T-cell (primary cell): Measurements from ENCODE around the gene PTX4. TPM values are rescaled to one million over a fixed set of nuclear protein-coding genes. Genes with fewer than 3 reads are reported as not detected.
A peak's percentile ranks its signal among the peaks of the same experiment; 100 is the strongest.

Experiments
- ATAC-seq, 4 experiments: fragments of 200-7000 bp in 3 of 4; fragments of 150-1000 bp in 1 of 4; cut with Tn5 transposase; replicated peaks in 1 of 4; 1 replicate in 3 of 4; 2 replicates in 1 of 4; pipeline ENCODE4 v1.10.0; 2021; ENCODE audit warnings: moderate library complexity in 3 of 4, mild to moderate bottlenecking in 2 of 4, moderate number of reproducible peaks in 1 of 4
- CTCF ChIA-PET, 2 donors: fragments of 300-600 bp; sonication (Branson Sonifier 250); formaldehyde crosslinking; loops; one replicate each; lab custom pipeline; 2022; ENCODE audit warnings: antibody characterized with exemption in 2 of 2; lab: Charles Lee
- POLR2A ChIA-PET, 2 donors: fragments of 300-600 bp; sonication (Branson Sonifier 250); formaldehyde crosslinking; loops; one replicate each; lab custom pipeline; 2022; ENCODE audit warnings: antibody characterized with exemption in 2 of 2; lab: Charles Lee
- DNase-seq, 35 experiments: peaks; one replicate each; pipeline versions ENCODE4 v3.0.0 to v3.0.0-alpha.2; 2013 to 2023
- H3K27ac ChIP-seq: one replicate; pipeline ENCODE4 v1.5.1; 2013; ENCODE audit warnings: low read length
- H3K27me3 ChIP-seq, 2 experiments: replicated peaks in 1 of 2; 1 replicate in 1 of 2; 2 replicates in 1 of 2; pipeline versions ENCODE4 v1.6.1 to v1.7.0; 2013; ENCODE audit warnings: low read length in 1 of 2, mixed read lengths in 1 of 2; ENCODE audit not compliant: control insufficient read depth in 2 of 2, insufficient read depth in 2 of 2; ENCODE audit errors: extremely low read depth in 1 of 2
- H3K36me3 ChIP-seq, 2 donors: 1 replicate in 1 of 2; 2 replicates in 1 of 2; pipeline versions ENCODE4 v1.6.1 to v1.7.0; 2013; ENCODE audit warnings: low read length in 1 of 2; ENCODE audit not compliant: control insufficient read depth in 2 of 2, insufficient read depth in 1 of 2; ENCODE audit errors: extremely low read depth in 1 of 2
- H3K4me1 ChIP-seq, 2 experiments: 1 replicate in 1 of 2; 2 replicates in 1 of 2; pipeline versions ENCODE4 v1.6.1 to v1.7.0; 2013; ENCODE audit warnings: low read length in 2 of 2, mixed read lengths in 1 of 2; ENCODE audit not compliant: insufficient read depth in 2 of 2, control insufficient read depth in 1 of 2; ENCODE audit errors: extremely low read depth in 1 of 2
- H3K4me3 ChIP-seq, 2 donors: 1 replicate in 1 of 2; 2 replicates in 1 of 2; pipeline versions ENCODE4 v1.5.1 to v1.7.0; 2013; ENCODE audit warnings: mild to moderate bottlenecking in 2 of 2, low read length in 1 of 2, moderate library complexity in 1 of 2; ENCODE audit not compliant: control insufficient read depth in 1 of 2; ENCODE audit errors: extremely low read depth in 1 of 2
- H3K9me3 ChIP-seq: 2 replicates; pipeline ENCODE4 v1.7.0; 2013
- H3K27ac Mint-ChIP-seq, 2 donors: one replicate each; pipeline ENCODE4 v1.8.0; 2020 to 2021; ENCODE audit warnings: mild to moderate bottlenecking in 2 of 2, mixed read lengths in 2 of 2
- H3K27me3 Mint-ChIP-seq, 2 donors: one replicate each; pipeline ENCODE4 v1.8.0; 2021 to 2022; ENCODE audit warnings: mixed read lengths in 2 of 2
- H3K36me3 Mint-ChIP-seq: one replicate; pipeline ENCODE4 v1.8.0; 2021; ENCODE audit warnings: mixed read lengths
- H3K4me1 Mint-ChIP-seq, 3 donors: one replicate each; pipeline ENCODE4 v1.8.0; 2020 to 2022; ENCODE audit warnings: mixed read lengths in 3 of 3, mild to moderate bottlenecking in 1 of 3
- H3K4me3 Mint-ChIP-seq, 3 donors: one replicate each; pipeline ENCODE4 v1.8.0; 2020 to 2022; ENCODE audit warnings: mild to moderate bottlenecking in 3 of 3, mixed read lengths in 3 of 3, moderate library complexity in 3 of 3
- H3K9me3 Mint-ChIP-seq, 3 donors: one replicate each; pipeline ENCODE4 v1.8.0; 2020 to 2022; ENCODE audit warnings: mixed read lengths in 3 of 3
- WGBS: methylation state at CpG from one replicate; pipeline ENCODE4 v1.1.5; 2013; ENCODE audit warnings: missing lambda C conversion rate; ENCODE audit not compliant: insufficient coverage; 5-methylcytosine and 5-hydroxymethylcytosine counted together
- total RNA-seq, 35 experiments: library from RNA in 6 of 35; stranded (reverse) in 6 of 35; fragments of 120-200 nt in 1 of 35; gene quantifications; one replicate each; pipeline versions ENCODE4 v1.2.1 to v1.2.4 and lab custom pipeline; 2013 to 2026

PTX4 gene
- total RNA-seq, 5 donors from 2014 or later (not counting 1 experiment from before 2014, with no cell fraction given), result 0.26 TPM; not detected in 4

DNA sequence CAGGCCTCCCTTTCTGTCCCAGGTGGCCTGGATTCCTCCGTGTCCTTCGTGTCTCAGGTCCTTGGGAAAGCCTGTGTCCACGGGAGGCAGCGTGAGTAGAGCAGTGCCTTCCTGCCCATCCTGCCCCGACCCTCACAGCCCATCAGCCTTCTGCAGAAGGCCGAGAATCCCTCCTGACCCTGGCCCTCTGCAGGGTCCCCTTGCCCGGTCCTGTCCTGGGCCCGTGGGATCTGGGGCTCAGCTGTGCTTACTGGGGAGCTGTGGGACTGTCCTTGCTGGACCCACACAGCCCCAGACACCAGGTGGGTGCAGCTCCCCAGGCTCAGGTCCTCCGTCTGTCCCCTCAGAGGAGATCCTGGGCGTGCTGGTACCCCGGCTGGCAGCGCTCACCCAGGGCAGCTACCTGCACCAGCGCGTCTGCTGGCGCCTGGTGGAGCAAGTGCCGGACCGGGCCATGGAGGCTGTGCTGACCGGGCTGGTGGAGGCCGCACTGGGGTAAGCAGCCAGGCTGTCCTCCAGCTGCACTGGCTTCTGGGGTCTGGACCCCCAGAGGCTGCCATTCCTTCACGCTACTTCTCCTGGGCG is 8.4 kb upstream of the PTX4 start:
- H3K4me1 Mint-ChIP-seq, result peaks cover 12 to 18% (median 16%) of the 10 kb centered on the region in 3 donors
- no peaks in the 10 kb centered on the region for H3K9me3 Mint-ChIP-seq
- no peak overlapping the region for H3K27ac ChIP-seq
- WGBS, result 97% methylated on average over 20 of the region's 21 CpGs
- DNase-seq (no peak), ATAC-seq (no peak)
- H3K4me3 ChIP-seq, result no peak overlapping the region
- H3K4me1 ChIP-seq, result peaks cover 12 to 24% of the 10 kb centered on the region in 2 experiments
- H3K4me3 Mint-ChIP-seq, result no peak overlapping the region
- peaks cover 11% of the 10 kb centered on the region for H3K36me3 Mint-ChIP-seq
- H3K27me3 ChIP-seq, result no peaks in the 10 kb centered on the region
- H3K27me3 Mint-ChIP-seq, result no peaks in the 10 kb centered on the region
- POLR2A ChIA-PET, result no interaction called here
- H3K36me3 ChIP-seq, result peaks cover 27 to 41% of the 10 kb centered on the region in 2 donors
- H3K9me3 ChIP-seq, result no peaks in the 10 kb centered on the region
- H3K27ac Mint-ChIP-seq, result no peak overlapping the region
- CTCF ChIA-PET, result no interaction called here

GRCh38 chr16:1496464-1496863 is 7.7 kb upstream of the PTX4 start:
- no peak overlapping the region for H3K27ac Mint-ChIP-seq
- POLR2A ChIA-PET, result no interaction called here
- CTCF ChIA-PET, result no interaction called here
- no peaks in the 10 kb centered on the region for H3K27me3 Mint-ChIP-seq
- Histone ChIP-seq H3K27ac (no peak overlapping the region), H3K4me3 (no peak overlapping the region), H3K4me1 (peaks cover 12 to 25% of the 10 kb centered on the region in 2 experiments), H3K27me3 (no peaks in the 10 kb centered on the region), H3K36me3 (peaks cover 27 to 35% of the 10 kb centered on the region in 2 donors), H3K9me3 (no peaks in the 10 kb centered on the region)
- peaks cover 12 to 19% (median 17%) of the 10 kb centered on the region in 3 donors for H3K4me1 Mint-ChIP-seq
- peak overlapping the region in 1 of 3 donors; percentile 24 for H3K4me3 Mint-ChIP-seq
- DNase-seq (no peak), ATAC-seq (no peak)
- no peaks in the 10 kb centered on the region for H3K9me3 Mint-ChIP-seq
- H3K36me3 Mint-ChIP-seq, result peaks cover 11% of the 10 kb centered on the region
- 92% methylated on average over 18 of the region's 25 CpGs for WGBS

DNA sequence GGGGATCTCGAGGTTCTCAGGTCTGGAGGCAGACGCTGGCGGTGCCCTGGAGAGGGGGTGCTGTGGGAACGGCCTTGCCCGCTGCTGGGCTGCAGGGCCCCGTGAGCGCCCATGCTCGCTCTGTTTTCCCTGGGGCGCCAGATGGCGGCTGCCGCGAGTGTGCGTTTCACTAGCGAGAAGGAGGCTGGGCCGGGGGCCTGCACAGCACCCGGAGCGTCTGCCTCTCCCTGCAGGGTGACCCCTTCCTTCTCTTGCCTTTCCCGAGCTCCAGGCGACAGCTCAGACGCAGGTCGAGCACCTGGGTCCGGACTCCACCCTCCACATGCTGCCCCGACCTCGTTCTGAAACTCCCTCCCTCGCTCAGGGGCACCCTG is 7.1 kb upstream of the PTX4 start:
- no peak for ATAC-seq
- Histone ChIP-seq H3K36me3 (peaks cover 24 to 31% of the 10 kb centered on the region in 2 donors), H3K4me1 (peaks cover 12 to 25% of the 10 kb centered on the region in 2 experiments), H3K9me3 (no peaks in the 10 kb centered on the region), H3K4me3 (no peak overlapping the region), H3K27me3 (no peaks in the 10 kb centered on the region), H3K27ac (no peak overlapping the region)
- H3K27me3 Mint-ChIP-seq, result no peaks in the 10 kb centered on the region
- WGBS, result 95% methylated on average over 25 of the region's 25 CpGs
- peaks cover 11% of the 10 kb centered on the region for H3K36me3 Mint-ChIP-seq
- H3K4me3 Mint-ChIP-seq, result peak overlapping the region in 1 of 3 donors; percentile 47
- H3K27ac Mint-ChIP-seq, result no peak overlapping the region
- ChIA-PET POLR2A (no interaction called here), CTCF (no interaction called here)
- no peak for DNase-seq
- H3K9me3 Mint-ChIP-seq, result no peaks in the 10 kb centered on the region
- peaks cover 12 to 19% (median 18%) of the 10 kb centered on the region in 3 donors for H3K4me1 Mint-ChIP-seq

DNA sequence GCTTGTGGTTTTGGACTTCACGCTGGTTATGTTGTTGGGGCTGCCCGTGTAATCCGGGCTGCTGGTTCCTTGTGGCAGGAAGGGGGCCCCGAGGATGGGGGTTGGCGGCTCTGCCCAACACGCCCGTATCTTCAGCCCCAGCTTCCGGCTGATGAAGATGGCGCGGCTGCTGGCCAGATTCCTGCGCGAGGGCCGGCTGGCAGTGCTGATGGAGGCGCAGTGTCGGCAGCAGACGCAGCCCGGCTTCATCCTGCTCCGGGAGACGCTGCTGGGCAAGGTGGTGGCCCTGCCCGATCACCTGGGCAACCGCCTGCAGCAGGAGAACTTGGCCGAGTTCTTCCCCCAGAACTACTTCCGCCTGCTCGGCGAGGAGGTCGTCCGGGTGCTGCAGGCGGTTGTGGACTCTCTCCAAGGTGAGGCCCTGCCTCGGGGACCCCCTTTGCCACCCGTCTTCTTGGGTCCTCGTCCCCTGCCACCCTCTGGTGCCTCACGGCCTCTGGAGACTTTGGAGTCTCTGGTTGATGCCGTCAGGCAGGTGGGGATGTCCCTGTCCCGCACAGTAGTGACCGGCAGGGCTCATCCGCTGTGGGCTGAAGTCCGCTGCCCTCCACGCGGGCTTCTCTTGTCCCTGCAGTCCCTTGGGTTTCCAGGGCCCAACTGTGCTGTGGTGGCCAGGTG is 6.6 kb upstream of the PTX4 start:
- Histone ChIP-seq H3K4me3 (no peak overlapping the region), H3K36me3 (peaks cover 20 to 25% of the 10 kb centered on the region in 2 donors), H3K27ac (no peak overlapping the region), H3K4me1 (peaks cover 12 to 25% of the 10 kb centered on the region in 2 experiments), H3K27me3 (no peaks in the 10 kb centered on the region), H3K9me3 (no peaks in the 10 kb centered on the region)
- peaks cover 11% of the 10 kb centered on the region for H3K36me3 Mint-ChIP-seq
- POLR2A ChIA-PET, result no interaction called here
- ATAC-seq, result no peak
- peak overlapping the region; percentile 47 to 60 (median 52) for H3K4me3 Mint-ChIP-seq
- H3K9me3 Mint-ChIP-seq, result no peaks in the 10 kb centered on the region
- CTCF ChIA-PET, result no interaction called here
- H3K4me1 Mint-ChIP-seq, result peaks cover 12 to 19% (median 18%) of the 10 kb centered on the region in 3 donors
- 93% methylated on average over 37 of the region's 39 CpGs for WGBS
- no peak for DNase-seq
- H3K27me3 Mint-ChIP-seq, result no peaks in the 10 kb centered on the region
- no peak overlapping the region for H3K27ac Mint-ChIP-seq

DNA sequence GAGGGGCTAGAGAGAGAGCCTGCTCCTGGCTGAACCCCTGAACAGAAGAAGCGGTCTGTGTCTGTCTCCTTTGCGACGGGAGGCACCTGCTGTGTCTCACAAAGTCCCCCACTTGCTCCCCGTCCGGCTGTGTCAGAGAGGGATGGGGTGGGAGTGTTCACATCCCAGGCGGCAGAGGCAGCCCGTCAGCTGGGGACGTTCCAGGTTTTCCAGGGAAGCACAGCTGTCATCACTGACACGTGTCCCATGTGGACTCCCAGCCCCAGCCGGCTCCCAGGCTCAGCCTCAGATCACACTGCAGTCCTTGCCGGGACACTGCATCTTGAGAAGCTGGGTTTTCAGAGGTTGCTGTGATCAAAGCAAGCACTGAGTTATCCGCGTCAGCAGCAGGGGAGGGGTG is 6.0 kb upstream of the PTX4 start:
- peak overlapping the region in 1 of 2 donors; percentile 34 for H3K27ac Mint-ChIP-seq
- no peaks in the 10 kb centered on the region for H3K9me3 Mint-ChIP-seq
- DNase-seq (no peak), ATAC-seq (no peak)
- peaks cover 12 to 19% (median 18%) of the 10 kb centered on the region in 3 donors for H3K4me1 Mint-ChIP-seq
- H3K27ac ChIP-seq, result no peak overlapping the region
- H3K36me3 Mint-ChIP-seq, result peaks cover 11% of the 10 kb centered on the region
- H3K4me3 Mint-ChIP-seq, result peak overlapping the region; percentile 83 to 97 (median 93)
- H3K9me3 ChIP-seq, result no peaks in the 10 kb centered on the region
- peaks cover 18 to 21% of the 10 kb centered on the region in 2 donors for H3K36me3 ChIP-seq
- ChIA-PET CTCF (no interaction called here), POLR2A (no interaction called here)
- H3K27me3 ChIP-seq, result no peaks in the 10 kb centered on the region
- H3K27me3 Mint-ChIP-seq, result no peaks in the 10 kb centered on the region
- H3K4me1 ChIP-seq, result peaks cover 12 to 25% of the 10 kb centered on the region in 2 experiments
- WGBS, result 96% methylated on average over 13 of the region's 13 CpGs
- H3K4me3 ChIP-seq, result no peak overlapping the region

GRCh38 chr16:1494129-1494640 is 5.4 kb upstream of the PTX4 start:
- peaks cover 18 to 19% of the 10 kb centered on the region in 2 donors for H3K36me3 ChIP-seq
- ATAC-seq, result no peak
- H3K4me1 ChIP-seq, result peaks cover 12 to 25% of the 10 kb centered on the region in 2 experiments
- CTCF ChIA-PET, result no interaction called here
- H3K9me3 ChIP-seq, result no peaks in the 10 kb centered on the region
- WGBS, result 71% methylated on average over 25 of the region's 25 CpGs
- no peak for DNase-seq
- POLR2A ChIA-PET, result no interaction called here
- Mint-ChIP-seq H3K4me3 (peak overlapping the region; percentile 83 to 97 (median 93)), H3K36me3 (peaks cover 11% of the 10 kb centered on the region), H3K27ac (peak overlapping the region in 1 of 2 donors; percentile 79), H3K9me3 (no peaks in the 10 kb centered on the region), H3K27me3 (no peaks in the 10 kb centered on the region), H3K4me1 (peaks cover 12 to 19% (median 18%) of the 10 kb centered on the region in 3 donors)
- H3K27me3 ChIP-seq, result no peaks in the 10 kb centered on the region
- H3K27ac ChIP-seq, result no peak overlapping the region
- H3K4me3 ChIP-seq, result peak overlapping the region; percentile 80 to 85
